ENCODE data around the gene CLASP2.
"Not testable (repeated sequence)": the region's sequence is repeated elsewhere in the genome, so short reads cannot be mapped to it uniquely, and the experiment has no call there.

The CLASP2 gene

DNA sequence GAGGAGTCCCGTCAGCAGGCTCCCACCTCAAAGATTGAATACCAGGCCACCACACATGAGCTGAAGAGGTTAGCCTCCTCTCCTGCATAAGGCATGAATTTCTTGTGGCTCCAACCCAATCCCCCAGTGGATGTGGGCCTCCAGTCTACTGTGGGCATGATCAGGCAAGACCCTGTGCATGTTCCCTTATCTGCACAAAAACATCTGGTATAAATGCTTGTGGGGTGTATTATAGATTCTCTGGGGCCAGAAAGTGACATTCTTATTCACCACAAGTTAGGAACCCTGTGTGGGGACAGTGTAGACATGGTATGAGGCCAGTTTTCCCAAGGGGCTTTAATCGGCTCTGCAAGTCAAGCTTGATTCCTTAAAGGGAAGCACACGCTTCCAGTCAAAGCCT, 259.6 kb downstream of the CLASP2 start:
- TF ChIP-seq, protein P1, sequence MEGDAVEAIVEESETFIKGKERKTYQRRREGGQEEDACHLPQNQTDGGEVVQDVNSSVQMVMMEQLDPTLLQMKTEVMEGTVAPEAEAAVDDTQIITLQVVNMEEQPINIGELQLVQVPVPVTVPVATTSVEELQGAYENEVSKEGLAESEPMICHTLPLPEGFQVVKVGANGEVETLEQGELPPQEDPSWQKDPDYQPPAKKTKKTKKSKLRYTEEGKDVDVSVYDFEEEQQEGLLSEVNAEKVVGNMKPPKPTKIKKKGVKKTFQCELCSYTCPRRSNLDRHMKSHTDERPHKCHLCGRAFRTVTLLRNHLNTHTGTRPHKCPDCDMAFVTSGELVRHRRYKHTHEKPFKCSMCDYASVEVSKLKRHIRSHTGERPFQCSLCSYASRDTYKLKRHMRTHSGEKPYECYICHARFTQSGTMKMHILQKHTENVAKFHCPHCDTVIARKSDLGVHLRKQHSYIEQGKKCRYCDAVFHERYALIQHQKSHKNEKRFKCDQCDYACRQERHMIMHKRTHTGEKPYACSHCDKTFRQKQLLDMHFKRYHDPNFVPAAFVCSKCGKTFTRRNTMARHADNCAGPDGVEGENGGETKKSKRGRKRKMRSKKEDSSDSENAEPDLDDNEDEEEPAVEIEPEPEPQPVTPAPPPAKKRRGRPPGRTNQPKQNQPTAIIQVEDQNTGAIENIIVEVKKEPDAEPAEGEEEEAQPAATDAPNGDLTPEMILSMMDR (IDR thresholded peaks at IDR 0.05; ENCODE audit: insufficient read depth, low read depth, low read length, missing control alignments) = no peak
- no peak overlapping the region for H3K4me3 ChIP-seq (ENCODE audit: low read depth, low read length)
- DNase-seq (ENCODE audit: low read depth) = no peak

DNA sequence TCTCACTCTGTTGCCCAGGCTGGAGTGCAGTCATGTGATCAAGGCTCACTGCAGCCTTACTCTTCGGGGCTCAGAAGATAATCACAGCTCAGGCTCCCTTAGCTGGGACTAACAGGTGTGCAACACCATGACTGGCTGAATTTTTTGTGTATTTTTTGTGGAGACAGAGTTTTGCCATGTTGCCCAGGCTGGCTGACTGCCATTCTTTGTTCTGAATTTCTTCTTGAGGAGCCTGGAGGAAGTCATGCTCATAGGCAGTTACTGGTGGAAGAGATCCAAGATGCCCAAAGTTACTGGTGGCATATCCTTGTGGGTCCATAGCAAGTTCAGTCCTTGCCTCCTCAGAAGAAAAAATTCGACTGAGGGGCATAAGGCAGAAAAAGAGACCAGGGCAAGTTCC, 261.3 kb downstream of the CLASP2 start:
- TF ChIP-seq, protein P1 (IDR thresholded peaks at IDR 0.05; ENCODE audit: insufficient read depth, low read depth, low read length, missing control alignments) = no peak
- DNase-seq (ENCODE audit: low read depth) = no peak
- H3K4me3 ChIP-seq (ENCODE audit: low read depth, low read length) = no peak overlapping the region

DNA sequence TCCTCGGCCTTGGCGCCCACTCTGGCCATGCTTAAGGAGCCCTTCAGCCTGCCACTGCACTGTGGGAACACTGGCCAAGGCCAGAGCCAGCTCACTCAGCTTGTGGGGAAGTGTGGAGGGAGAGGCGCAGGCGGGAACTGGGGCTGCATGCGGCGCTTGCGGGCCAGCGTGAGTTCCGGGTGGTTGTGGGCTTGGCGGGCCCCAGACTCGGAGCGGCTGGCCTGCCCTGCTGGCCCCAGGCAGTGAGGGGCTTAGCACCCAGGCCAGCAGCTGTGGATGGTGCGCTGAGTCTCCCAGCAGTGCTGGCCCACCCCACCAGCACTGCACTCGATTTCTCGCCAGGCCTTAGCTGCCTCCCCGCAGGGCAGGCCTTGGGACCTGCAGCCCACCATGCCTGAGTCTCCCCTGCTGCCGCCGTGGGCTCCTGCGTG, 264.7 kb downstream of the CLASP2 start:
- DNase-seq (ENCODE audit: low read depth) = no peak
- TF ChIP-seq, protein P1 (IDR thresholded peaks at IDR 0.05; ENCODE audit: insufficient read depth, low read depth, low read length, missing control alignments) = no peak
- H3K4me3 ChIP-seq (ENCODE audit: low read depth, low read length) = no peak overlapping the region

DNA sequence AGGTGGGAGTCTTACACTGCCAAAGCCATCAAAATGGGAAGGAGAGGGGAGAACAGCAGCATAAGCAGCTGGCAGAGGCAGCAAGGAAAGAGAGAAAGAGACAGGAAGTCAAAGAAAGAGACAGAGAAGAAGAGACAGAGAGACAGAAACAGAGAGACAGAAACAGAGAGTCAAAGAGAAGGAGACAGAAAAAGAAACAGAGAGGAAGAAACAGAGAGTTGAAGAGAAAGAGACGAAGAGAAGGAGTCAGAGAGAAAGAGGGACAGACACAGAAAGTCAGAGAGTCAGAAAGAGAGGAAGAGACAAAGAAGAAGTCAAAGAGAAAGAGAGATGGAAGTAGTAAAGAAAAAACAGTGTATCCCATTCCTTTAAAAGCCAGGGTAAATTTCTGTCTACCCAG, 266.1 kb downstream of the CLASP2 start:
- not testable (repeated sequence) for H3K4me3 ChIP-seq (ENCODE audit: low read depth, low read length); DNase-seq (ENCODE audit: low read depth)

DNA sequence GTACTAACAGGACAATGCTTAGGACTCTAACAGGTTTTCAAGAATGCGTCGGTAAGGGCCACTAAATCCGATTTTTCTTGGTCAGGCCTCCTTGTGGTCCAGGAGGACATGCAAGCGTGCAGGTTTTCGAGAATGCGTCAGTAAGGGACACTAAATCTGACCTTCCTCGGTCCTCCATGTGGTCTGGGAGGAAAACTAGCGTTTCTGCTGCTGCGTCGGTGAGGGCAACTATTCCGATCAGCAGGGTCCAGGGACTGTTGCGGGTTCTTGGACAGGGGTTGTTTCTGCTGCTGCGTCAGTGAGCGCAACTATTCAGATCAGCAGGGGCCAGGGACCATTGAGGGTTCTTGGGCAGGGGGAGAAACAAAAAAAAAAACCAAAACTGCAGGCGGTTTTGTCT, 270.1 kb downstream of the CLASP2 start:
- TF ChIP-seq, protein P1 (IDR thresholded peaks at IDR 0.05; ENCODE audit: insufficient read depth, low read depth, low read length, missing control alignments) = no peak
- no peak for DNase-seq (ENCODE audit: low read depth)
- H3K4me3 ChIP-seq (ENCODE audit: low read depth, low read length) = no peak overlapping the region

DNA sequence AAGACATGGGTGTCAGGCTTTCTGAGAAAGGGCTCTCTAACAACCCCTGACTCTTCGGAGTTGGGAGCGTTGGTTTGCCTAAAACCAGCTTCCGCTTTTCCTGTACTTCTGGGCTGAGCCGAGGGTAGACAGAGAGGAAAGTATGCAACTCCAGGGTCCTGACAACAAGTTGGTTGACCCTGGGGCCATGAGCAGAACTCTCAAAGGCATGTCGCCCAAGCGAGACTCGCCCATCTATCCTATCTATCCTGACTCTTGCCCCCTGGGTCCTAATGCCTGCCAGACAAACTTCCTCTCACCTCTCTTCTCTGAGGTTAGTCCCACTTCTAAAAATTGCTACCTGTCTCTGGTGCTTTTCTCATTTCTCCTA, 270.8 kb downstream of the CLASP2 start:
- not testable (repeated sequence) for H3K4me3 ChIP-seq (ENCODE audit: low read depth, low read length); DNase-seq (ENCODE audit: low read depth)

Measured in GM12865 (cell line).